Measurements from ENCODE around the gene ANO10. TPM values are rescaled to one million over a fixed set of nuclear protein-coding genes. Genes with fewer than 3 reads are reported as not detected.

Gene ANO10
- total RNA-seq, 1 experiment from 2014 or later = 26.8 TPM

GRCh38 chr3:43372007-43372740, 249.6 kb downstream of the ANO10 start:
- no peak for TF ChIP-seq CTCF (IDR thresholded peaks at IDR 0.05; ENCODE audit: unreplicated experiment)
- Mint-ChIP-seq H3K36me3 (ENCODE audit: insufficient read depth, unreplicated experiment) (no peaks in the 10 kb centered on the region), H3K27me3 (ENCODE audit: unreplicated experiment) (no peaks in the 10 kb centered on the region), H3K27ac (ENCODE audit: unreplicated experiment) (no peak overlapping the region), H3K4me1 (ENCODE audit: low read depth, unreplicated experiment) (no peaks in the 10 kb centered on the region), H3K4me3 (ENCODE audit: low read depth, unreplicated experiment) (no peak overlapping the region), H3K9me3 (ENCODE audit: low read depth, unreplicated experiment) (no peaks in the 10 kb centered on the region)
- no TSS peak for BruUV-seq (replicated peaks)
- no peak for DNase-seq
- CTCF ChIA-PET = no interaction called here
- intact Hi-C loops (cut with micrococcal nuclease; ENCODE audit: unreplicated experiment) = no loop called here

GRCh38 chr3:43371494-43371893, 250.3 kb downstream of the ANO10 start:
- no peak for TF ChIP-seq CTCF (IDR thresholded peaks at IDR 0.05; ENCODE audit: unreplicated experiment)
- DNase-seq = no peak
- CTCF ChIA-PET = no interaction called here
- H3K4me1 Mint-ChIP-seq (ENCODE audit: low read depth, unreplicated experiment) = no peaks in the 10 kb centered on the region
- BruUV-seq (replicated peaks) = no TSS peak
- H3K9me3 Mint-ChIP-seq (ENCODE audit: low read depth, unreplicated experiment) = no peaks in the 10 kb centered on the region
- H3K27me3 Mint-ChIP-seq (ENCODE audit: unreplicated experiment) = no peaks in the 10 kb centered on the region
- H3K36me3 Mint-ChIP-seq (ENCODE audit: insufficient read depth, unreplicated experiment) = no peaks in the 10 kb centered on the region
- no peak overlapping the region for H3K27ac Mint-ChIP-seq (ENCODE audit: unreplicated experiment)
- intact Hi-C loops (cut with micrococcal nuclease; ENCODE audit: unreplicated experiment) = no loop called here
- H3K4me3 Mint-ChIP-seq (ENCODE audit: low read depth, unreplicated experiment) = no peak overlapping the region

- intact Hi-C loops (cut with micrococcal nuclease; ENCODE audit: unreplicated experiment) = no loop called here
- H3K4me1 Mint-ChIP-seq (ENCODE audit: low read depth, unreplicated experiment) = no peaks in the 10 kb centered on the region
- H3K4me3 Mint-ChIP-seq (ENCODE audit: low read depth, unreplicated experiment) = no peak overlapping the region
- no peak for DNase-seq
- CTCF ChIA-PET = no interaction called here
- no peak for TF ChIP-seq CTCF (IDR thresholded peaks at IDR 0.05; ENCODE audit: unreplicated experiment)
- no peak overlapping the region for H3K27ac Mint-ChIP-seq (ENCODE audit: unreplicated experiment)
- BruUV-seq (replicated peaks) = no TSS peak
- no peaks in the 10 kb centered on the region for H3K36me3 Mint-ChIP-seq (ENCODE audit: insufficient read depth, unreplicated experiment)
- no peaks in the 10 kb centered on the region for H3K9me3 Mint-ChIP-seq (ENCODE audit: low read depth, unreplicated experiment)
- no peaks in the 10 kb centered on the region for H3K27me3 Mint-ChIP-seq (ENCODE audit: unreplicated experiment)
Measured at GRCh38 chr3:43370293-43370980, 251.4 kb downstream of the ANO10 start.

GRCh38 chr3:43369404-43370292, 252.2 kb downstream of the ANO10 start:
- Mint-ChIP-seq H3K27ac (ENCODE audit: unreplicated experiment) (no peak overlapping the region), H3K4me1 (ENCODE audit: low read depth, unreplicated experiment) (no peaks in the 10 kb centered on the region), H3K9me3 (ENCODE audit: low read depth, unreplicated experiment) (no peaks in the 10 kb centered on the region), H3K27me3 (ENCODE audit: unreplicated experiment) (no peaks in the 10 kb centered on the region), H3K36me3 (ENCODE audit: insufficient read depth, unreplicated experiment) (no peaks in the 10 kb centered on the region), H3K4me3 (ENCODE audit: low read depth, unreplicated experiment) (no peak overlapping the region)
- no peak for DNase-seq
- intact Hi-C loops (cut with micrococcal nuclease; ENCODE audit: unreplicated experiment) = no loop called here
- TF ChIP-seq CTCF (IDR thresholded peaks at IDR 0.05; ENCODE audit: unreplicated experiment) = no peak
- BruUV-seq (replicated peaks) = no TSS peak
- CTCF ChIA-PET = no interaction called here
